ENCODE measurements around the gene GALNS.

GALNS gene

DNA sequence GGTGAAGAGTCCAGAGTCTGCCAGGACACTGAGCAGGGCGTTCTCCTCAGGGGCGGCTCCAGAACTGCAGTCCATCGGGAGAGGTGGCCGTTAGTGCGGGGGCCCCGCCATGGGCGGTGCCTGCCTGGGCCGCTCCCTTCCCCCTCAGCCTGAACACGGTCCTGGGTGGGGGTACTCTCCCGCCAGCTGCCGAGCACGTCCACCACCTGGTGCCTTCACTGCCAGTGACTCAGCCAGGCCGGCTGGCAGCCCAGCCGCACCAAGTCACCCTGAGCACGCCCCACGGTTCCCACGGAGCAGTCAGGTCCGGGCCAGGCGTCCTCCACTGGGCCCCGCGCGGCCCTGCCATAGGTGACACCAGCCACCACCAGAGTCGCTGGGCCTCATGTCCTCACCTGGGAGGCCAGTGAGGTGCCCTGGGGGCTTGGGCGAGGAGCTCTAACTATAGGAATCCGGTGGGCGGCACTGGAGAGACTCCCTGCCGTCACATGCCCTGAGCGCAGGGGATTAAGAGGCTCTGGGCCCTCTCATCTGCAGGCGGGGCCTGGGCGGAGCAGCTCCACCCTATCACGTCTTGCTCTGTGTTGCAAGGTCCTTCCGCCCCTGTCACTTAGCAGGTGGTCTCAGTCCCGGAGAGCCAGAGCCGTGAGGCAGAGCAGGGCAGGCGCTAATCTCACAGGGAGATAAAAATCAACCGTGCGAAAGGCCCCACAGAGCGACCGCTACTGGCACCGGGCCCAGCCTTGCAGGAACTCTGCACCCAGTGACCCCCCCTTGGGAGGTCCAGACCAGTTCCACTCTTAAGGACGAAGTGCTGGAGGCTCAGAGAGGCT, 86.1 kb downstream of the GALNS start:
- H3K4me3 ChIP-seq (ENCODE audit: low read depth, low read length) = peak overlapping the region; percentile 41
- peak overlapping the region; percentile 31 for H3K9ac ChIP-seq (ENCODE audit: low read length)
- peaks cover 91% of the 10 kb centered on the region; the same call in 1 of the 2 replicates for H3K27me3 ChIP-seq (ENCODE audit: control insufficient read depth, insufficient read depth, low read length)
- H3K27ac ChIP-seq (ENCODE audit: low read depth, low read length) = no peak overlapping the region
- no peaks in the 10 kb centered on the region for H3K36me3 ChIP-seq (ENCODE audit: control insufficient read depth, insufficient read depth, low read length)
- no peaks in the 10 kb centered on the region for H3K9me3 ChIP-seq (ENCODE audit: control insufficient read depth, insufficient read depth, low read depth, low read length)
- H3K4me1 ChIP-seq (ENCODE audit: control insufficient read depth, insufficient read depth, low read length) = peaks cover 38% of the 10 kb centered on the region

- peaks cover 90% of the 10 kb centered on the region; the same call in 1 of the 2 replicates for H3K27me3 ChIP-seq (ENCODE audit: control insufficient read depth, insufficient read depth, low read length)
- peaks cover 43% of the 10 kb centered on the region for H3K4me1 ChIP-seq (ENCODE audit: control insufficient read depth, insufficient read depth, low read length)
- H3K27ac ChIP-seq (ENCODE audit: low read depth, low read length) = no peak overlapping the region
- H3K4me3 ChIP-seq (ENCODE audit: low read depth, low read length) = peak overlapping the region; percentile 41
- no peak overlapping the region for H3K9ac ChIP-seq (ENCODE audit: low read length)
- H3K9me3 ChIP-seq (ENCODE audit: control insufficient read depth, insufficient read depth, low read depth, low read length) = no peaks in the 10 kb centered on the region
- no peaks in the 10 kb centered on the region for H3K36me3 ChIP-seq (ENCODE audit: control insufficient read depth, insufficient read depth, low read length)
Observed at GRCh38 chr16:88769617-88770460, 86.9 kb downstream of the GALNS start.

DNA sequence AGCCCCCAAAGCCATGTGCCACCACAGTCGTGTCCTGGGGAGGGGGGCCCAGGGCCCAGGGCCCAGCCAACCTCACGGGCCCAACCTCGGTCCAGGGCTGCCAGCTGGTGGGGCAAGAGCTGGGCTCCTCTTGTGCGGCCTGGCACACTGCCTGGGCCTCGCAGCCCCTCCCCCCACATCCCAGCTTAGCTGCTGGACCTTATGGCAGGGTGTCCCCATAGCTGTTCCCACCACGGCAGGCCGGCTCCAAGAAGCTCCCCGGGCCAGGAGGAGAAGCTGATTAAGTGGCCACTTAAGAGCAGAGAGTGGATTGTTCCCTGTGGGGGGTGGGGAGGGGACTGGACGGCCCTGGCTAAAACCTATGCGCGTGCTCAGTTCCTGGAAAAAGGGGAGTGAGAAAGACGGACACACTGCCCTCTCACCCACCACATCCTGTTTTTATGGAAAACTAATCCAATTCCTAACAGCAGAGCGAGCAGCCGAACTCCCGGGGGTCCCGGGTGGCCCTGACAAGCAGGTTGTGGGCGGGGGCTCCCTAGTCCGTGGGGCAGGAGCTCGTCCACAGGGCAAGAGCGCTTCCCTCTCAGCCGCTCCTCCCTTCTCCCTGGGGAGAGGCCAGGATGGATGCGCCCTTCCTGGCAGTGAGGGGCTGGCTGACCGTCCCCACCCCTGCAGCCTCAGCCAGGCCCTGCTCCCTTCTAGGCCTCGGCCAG, 88.5 kb downstream of the GALNS start:
- H3K4me3 ChIP-seq (ENCODE audit: low read depth, low read length) = no peak overlapping the region
- H3K4me1 ChIP-seq (ENCODE audit: control insufficient read depth, insufficient read depth, low read length) = peaks cover 51% of the 10 kb centered on the region
- H3K9me3 ChIP-seq (ENCODE audit: control insufficient read depth, insufficient read depth, low read depth, low read length) = no peaks in the 10 kb centered on the region
- no peak overlapping the region for H3K27ac ChIP-seq (ENCODE audit: low read depth, low read length)
- peaks cover 85% of the 10 kb centered on the region; the same call in 1 of the 2 replicates for H3K27me3 ChIP-seq (ENCODE audit: control insufficient read depth, insufficient read depth, low read length)
- no peak overlapping the region for H3K9ac ChIP-seq (ENCODE audit: low read length)
- no peaks in the 10 kb centered on the region for H3K36me3 ChIP-seq (ENCODE audit: control insufficient read depth, insufficient read depth, low read length)

- H3K4me3 ChIP-seq (ENCODE audit: low read depth, low read length) = no peak overlapping the region
- H3K9ac ChIP-seq (ENCODE audit: low read length) = no peak overlapping the region
- no peak overlapping the region for H3K27ac ChIP-seq (ENCODE audit: low read depth, low read length)
- H3K4me1 ChIP-seq (ENCODE audit: control insufficient read depth, insufficient read depth, low read length) = peaks cover 55% of the 10 kb centered on the region
- no peaks in the 10 kb centered on the region for H3K9me3 ChIP-seq (ENCODE audit: control insufficient read depth, insufficient read depth, low read depth, low read length)
- H3K36me3 ChIP-seq (ENCODE audit: control insufficient read depth, insufficient read depth, low read length) = no peaks in the 10 kb centered on the region
- peaks cover 79% of the 10 kb centered on the region; the same call in 1 of the 2 replicates for H3K27me3 ChIP-seq (ENCODE audit: control insufficient read depth, insufficient read depth, low read length)
Observed at GRCh38 chr16:88767546-88768070, 89.1 kb downstream of the GALNS start.

DNA sequence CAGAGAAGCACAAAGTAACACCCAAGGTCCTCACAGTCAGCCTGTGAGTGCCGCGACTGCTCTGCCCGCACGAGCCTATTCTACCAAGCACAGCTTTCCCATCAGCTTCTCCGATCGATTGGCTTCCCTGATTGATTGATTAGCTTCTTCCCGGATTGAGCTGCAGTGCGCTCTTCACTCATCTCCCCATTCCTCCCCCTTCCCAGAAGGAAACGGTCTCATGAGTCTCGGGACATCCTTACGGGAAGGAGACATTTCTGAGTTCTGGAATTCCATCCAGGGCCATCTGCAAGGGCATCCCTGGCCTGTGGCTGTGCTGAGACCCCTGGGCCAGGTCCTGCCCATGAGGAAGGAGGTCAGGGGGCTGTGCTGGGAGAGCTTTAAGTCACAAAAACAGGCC, 89.8 kb downstream of the GALNS start:
- Histone ChIP-seq H3K27me3 (ENCODE audit: control insufficient read depth, insufficient read depth, low read length) (peaks cover 79% of the 10 kb centered on the region; the same call in 1 of the 2 replicates), H3K9me3 (ENCODE audit: control insufficient read depth, insufficient read depth, low read depth, low read length) (no peaks in the 10 kb centered on the region), H3K9ac (ENCODE audit: low read length) (no peak overlapping the region), H3K36me3 (ENCODE audit: control insufficient read depth, insufficient read depth, low read length) (no peaks in the 10 kb centered on the region), H3K4me1 (ENCODE audit: control insufficient read depth, insufficient read depth, low read length) (peaks cover 60% of the 10 kb centered on the region), H3K4me3 (ENCODE audit: low read depth, low read length) (no peak overlapping the region), H3K27ac (ENCODE audit: low read depth, low read length) (no peak overlapping the region)

GRCh38 chr16:88764913-88765349, 91.8 kb downstream of the GALNS start:
- H3K27me3 ChIP-seq (ENCODE audit: control insufficient read depth, insufficient read depth, low read length) = peaks cover 72% of the 10 kb centered on the region; the same call in 1 of the 2 replicates
- no peak overlapping the region; the same call in 1 of the 2 replicates for H3K27ac ChIP-seq (ENCODE audit: low read depth, low read length)
- peaks cover 49% of the 10 kb centered on the region for H3K4me1 ChIP-seq (ENCODE audit: control insufficient read depth, insufficient read depth, low read length)

DNA sequence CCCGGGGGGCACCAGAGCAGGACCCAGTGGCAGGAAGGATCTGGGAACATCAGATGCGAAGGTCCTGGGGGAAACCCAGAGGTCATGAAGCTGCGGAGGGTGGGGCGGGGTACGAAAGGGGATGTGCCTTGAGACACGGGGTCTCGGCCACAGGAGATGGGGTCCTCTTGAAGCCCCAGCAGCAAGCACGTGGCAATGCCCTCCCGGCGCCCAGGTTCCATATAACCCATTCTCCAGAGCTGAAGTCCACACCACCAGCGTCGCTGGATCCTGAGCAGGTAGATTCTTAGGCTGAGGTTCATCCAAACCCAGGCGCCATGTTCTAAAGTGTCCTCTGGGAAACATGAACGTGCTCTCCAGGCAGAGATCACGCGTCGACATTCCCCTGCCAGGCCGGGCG, 92.7 kb downstream of the GALNS start:
- Histone ChIP-seq H3K9ac (ENCODE audit: low read length) (no peak overlapping the region), H3K27ac (ENCODE audit: low read depth, low read length) (no peak overlapping the region), H3K9me3 (ENCODE audit: control insufficient read depth, insufficient read depth, low read depth, low read length) (no peaks in the 10 kb centered on the region), H3K27me3 (ENCODE audit: control insufficient read depth, insufficient read depth, low read length) (peaks cover 69% of the 10 kb centered on the region; the same call in 1 of the 2 replicates), H3K36me3 (ENCODE audit: control insufficient read depth, insufficient read depth, low read length) (no peaks in the 10 kb centered on the region), H3K4me3 (ENCODE audit: low read depth, low read length) (0 out of 2 replicates have a peak overlapping the region, but pooled peaks have one; percentile 22), H3K4me1 (ENCODE audit: control insufficient read depth, insufficient read depth, low read length) (peaks cover 52% of the 10 kb centered on the region)

More at GRCh38 chr16:88764913-88765349, 91.8 kb downstream of the GALNS start:
- H3K9ac ChIP-seq (ENCODE audit: low read length) = no peak overlapping the region
- H3K9me3 ChIP-seq (ENCODE audit: control insufficient read depth, insufficient read depth, low read depth, low read length) = no peaks in the 10 kb centered on the region
- H3K4me3 ChIP-seq (ENCODE audit: low read depth, low read length) = no peak overlapping the region
- no peaks in the 10 kb centered on the region for H3K36me3 ChIP-seq (ENCODE audit: control insufficient read depth, insufficient read depth, low read length)

All from HUES6 (cell line).